Sigmoid colon (tissue), 4 donors: Measurements from ENCODE around the gene AKAP14.
A peak's percentile ranks its signal among the peaks of the same experiment; 100 is the strongest.

Source experiments
- EP300 ChIP-seq, 4 donors: sonication (generic); formaldehyde crosslinking; IDR thresholded peaks; one replicate each; pipeline ENCODE4 v1.6.1; 2017; ENCODE audit warnings: antibody characterized with exemption in 4 of 4
- POLR2A ChIP-seq, 2 donors: fragments of 450-650 bp; IDR thresholded peaks; one replicate each; pipeline ENCODE4 v1.6.1; 2016; ENCODE audit warnings: antibody characterized with exemption in 2 of 2, mild to moderate bottlenecking in 2 of 2, moderate library complexity in 2 of 2
- TF ChIP-seq, protein P1 (sequence below), 4 experiments: fragments of 450-650 bp in 3 of 4; fragments of 200-600 bp in 1 of 4; IDR thresholded peaks; one replicate each; pipeline ENCODE4 v1.5.1; 2016 to 2019; ENCODE audit warnings: antibody characterized with exemption in 4 of 4, mild to moderate bottlenecking in 3 of 4, moderate library complexity in 2 of 4

DNA sequence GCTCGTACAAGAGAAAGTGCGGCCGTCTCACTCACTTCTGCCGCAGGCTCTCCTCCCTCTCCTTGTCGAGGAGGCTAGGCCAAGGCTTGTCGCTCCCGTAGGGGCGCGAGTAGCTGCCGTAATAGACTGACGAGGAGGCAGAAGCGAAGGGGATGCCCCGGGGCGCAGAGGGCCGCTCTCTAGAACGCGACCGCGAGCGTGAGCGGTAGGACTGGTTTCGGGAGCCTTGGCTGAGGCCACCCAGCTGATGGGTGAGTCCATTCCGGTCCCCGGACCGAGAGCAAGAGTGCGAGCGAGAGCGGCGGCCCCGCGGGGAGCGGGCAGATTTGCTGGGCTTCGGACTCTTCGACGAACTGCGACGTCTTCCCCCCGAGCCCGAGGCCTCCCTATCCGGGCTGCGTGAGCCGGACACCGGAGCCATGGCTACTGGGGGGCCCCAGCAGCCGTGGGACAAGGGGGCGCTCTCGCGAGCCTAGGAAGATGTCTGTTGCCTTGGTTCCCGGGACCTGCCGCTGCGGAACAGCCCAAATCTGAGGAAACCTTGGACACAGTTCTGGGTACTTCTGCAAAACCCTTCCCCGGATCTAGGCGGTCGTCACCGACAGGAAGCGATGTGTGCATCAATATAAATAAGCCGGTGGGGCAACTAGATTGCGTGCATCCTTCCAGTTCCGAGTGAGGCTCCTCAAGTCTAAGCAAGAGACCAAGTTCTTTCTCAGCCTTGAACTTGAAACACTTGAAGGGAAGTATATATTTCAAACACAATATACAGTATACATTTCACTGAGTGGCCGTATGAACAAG, 47.7 kb downstream of the AKAP14 start, which contains the start of gene NKAP:
- TF ChIP-seq, protein P1, sequence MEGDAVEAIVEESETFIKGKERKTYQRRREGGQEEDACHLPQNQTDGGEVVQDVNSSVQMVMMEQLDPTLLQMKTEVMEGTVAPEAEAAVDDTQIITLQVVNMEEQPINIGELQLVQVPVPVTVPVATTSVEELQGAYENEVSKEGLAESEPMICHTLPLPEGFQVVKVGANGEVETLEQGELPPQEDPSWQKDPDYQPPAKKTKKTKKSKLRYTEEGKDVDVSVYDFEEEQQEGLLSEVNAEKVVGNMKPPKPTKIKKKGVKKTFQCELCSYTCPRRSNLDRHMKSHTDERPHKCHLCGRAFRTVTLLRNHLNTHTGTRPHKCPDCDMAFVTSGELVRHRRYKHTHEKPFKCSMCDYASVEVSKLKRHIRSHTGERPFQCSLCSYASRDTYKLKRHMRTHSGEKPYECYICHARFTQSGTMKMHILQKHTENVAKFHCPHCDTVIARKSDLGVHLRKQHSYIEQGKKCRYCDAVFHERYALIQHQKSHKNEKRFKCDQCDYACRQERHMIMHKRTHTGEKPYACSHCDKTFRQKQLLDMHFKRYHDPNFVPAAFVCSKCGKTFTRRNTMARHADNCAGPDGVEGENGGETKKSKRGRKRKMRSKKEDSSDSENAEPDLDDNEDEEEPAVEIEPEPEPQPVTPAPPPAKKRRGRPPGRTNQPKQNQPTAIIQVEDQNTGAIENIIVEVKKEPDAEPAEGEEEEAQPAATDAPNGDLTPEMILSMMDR (IDR thresholded peaks at IDR 0.05): no peak
- TF ChIP-seq EP300 (IDR thresholded peaks at IDR 0.05) (no peak), POLR2A (IDR thresholded peaks at IDR 0.05) (peak; percentile 25 to 38)
